Gastrocnemius medialis (tissue), 4 donors: ENCODE results near the gene MYO1E.

ENCODE experiments used
- CTCF ChIP-seq, 5 experiments: fragments of 450-650 bp in 3 of 5; fragments of 200-600 bp in 2 of 5; sonication (generic) in 2 of 5; IDR thresholded peaks in 4 of 5; conservative IDR thresholded peaks in 1 of 5; 1 replicate in 4 of 5; 2 replicates in 1 of 5; pipeline ENCODE4 v1.5.1; 2016 to 2019; ENCODE audit warnings: antibody characterized with exemption in 5 of 5, mild to moderate bottlenecking in 3 of 5, moderate library complexity in 3 of 5
- POLR2A ChIP-seq, 2 donors: fragments of 450-650 bp; IDR thresholded peaks; one replicate each; pipeline ENCODE4 v1.6.1; 2017; ENCODE audit warnings: antibody characterized with exemption in 2 of 2, mild to moderate bottlenecking in 2 of 2, moderate library complexity in 2 of 2

- peak in 1 of 2 donors; percentile 8 for TF ChIP-seq POLR2A (IDR thresholded peaks at IDR 0.05)
- TF ChIP-seq CTCF (IDR thresholded peaks at IDR 0.05 in 4 of 5, conservative IDR thresholded peaks at IDR 0.05 in 1 of 5), result no peak
These were observed 966 bp downstream of the MYO1E start for GRCh38 chr15:59371458-59372351.
